ENCODE data around the gene BCL2L1.

GRCh38 chr20:31663838-31664695 is 58.6 kb downstream of the BCL2L1 start:
- TF ChIP-seq CTCF (IDR thresholded peaks at IDR 0.05) (no peak), POLR2A (IDR thresholded peaks at IDR 0.05) (no peak), EP300 (IDR thresholded peaks at IDR 0.05) (no peak)

Measured in ovary (tissue), 3 donors.